ENCODE data around the gene TMEM91.

- TF ChIP-seq CTCF (conservative IDR thresholded peaks at IDR 0.05) = no peak
- TF ChIP-seq ZFX (IDR thresholded peaks at IDR 0.05) = no peak
These were observed 22.8 kb downstream of the TMEM91 start for GRCh38 chr19:41399091-41399490.
